Measurements from ENCODE around the gene RERE.

RERE gene

GRCh38 chr1:8437347-8437746 lies 380.1 kb downstream of the RERE start:
- no peak for DNase-seq

GRCh38 chr1:8435569-8436071 lies 381.8 kb downstream of the RERE start:
- DNase-seq, result no peak

GRCh38 chr1:8434101-8434500 lies 383.3 kb downstream of the RERE start:
- DNase-seq, result no peak

GRCh38 chr1:8431784-8432183 lies 385.7 kb downstream of the RERE start:
- DNase-seq, result no peak

GRCh38 chr1:8431019-8431418 lies 386.4 kb downstream of the RERE start:
- DNase-seq, result peak; percentile 23 to 42

GRCh38 chr1:8430476-8430875 lies 387.0 kb downstream of the RERE start:
- no peak for DNase-seq

GRCh38 chr1:8429549-8430110 lies 387.8 kb downstream of the RERE start:
- no peak for DNase-seq

GRCh38 chr1:8428441-8428840 lies 389.0 kb downstream of the RERE start:
- DNase-seq, result no peak

GRCh38 chr1:8427986-8428385 lies 389.5 kb downstream of the RERE start:
- no peak for DNase-seq

GRCh38 chr1:8427493-8427892 lies 389.9 kb downstream of the RERE start:
- no peak for DNase-seq

GRCh38 chr1:8426996-8427395 lies 390.4 kb downstream of the RERE start:
- no peak for DNase-seq

- no peak for DNase-seq
Observed at GRCh38 chr1:8425781-8426161, 391.7 kb downstream of the RERE start.

GRCh38 chr1:8425150-8425780 lies 392.2 kb downstream of the RERE start:
- DNase-seq, result no peak

GRCh38 chr1:8424539-8425116 lies 392.8 kb downstream of the RERE start:
- peak in 1 of 2 experiments; percentile 12 for DNase-seq

- DNase-seq, result peak; percentile 22 to 29
Observed at GRCh38 chr1:8423692-8424538, 393.5 kb downstream of the RERE start.

GRCh38 chr1:8423269-8423691 lies 394.2 kb downstream of the RERE start:
- peak in 1 of 2 experiments; percentile 28 for DNase-seq

- DNase-seq, result no peak
Observed at GRCh38 chr1:8422510-8423268, 394.8 kb downstream of the RERE start.

- DNase-seq, result no peak
Observed at GRCh38 chr1:8421721-8422120, 395.7 kb downstream of the RERE start.

GRCh38 chr1:8420318-8420717 lies 397.1 kb downstream of the RERE start:
- DNase-seq, result no peak

GRCh38 chr1:8419861-8420260 lies 397.6 kb downstream of the RERE start:
- no peak for DNase-seq

GRCh38 chr1:8419172-8419571 lies 398.3 kb downstream of the RERE start:
- DNase-seq, result no peak

- no peak for DNase-seq
Observed at GRCh38 chr1:8418301-8418700, 399.1 kb downstream of the RERE start.

- no peak for DNase-seq
Observed at GRCh38 chr1:8417625-8418024, 399.8 kb downstream of the RERE start.

Measured in activated CD4-positive, alpha-beta T cell treated with anti-CD3 and anti-CD28 coated beads, Interleukin-2, amount 50 U/mL, for 4 hours (primary cell).